ENCODE measurements around the gene INPP5D. TPM values are rescaled to one million over a fixed set of nuclear protein-coding genes. Genes with fewer than 3 reads are reported as not detected.
A peak's percentile ranks its signal among the peaks of the same experiment; 100 is the strongest.

INPP5D gene
- total and polyA plus RNA-seq, 2 donors (not counting 1 experiment from before 2014, with no cell fraction given): 152 to 444 TPM

DNA sequence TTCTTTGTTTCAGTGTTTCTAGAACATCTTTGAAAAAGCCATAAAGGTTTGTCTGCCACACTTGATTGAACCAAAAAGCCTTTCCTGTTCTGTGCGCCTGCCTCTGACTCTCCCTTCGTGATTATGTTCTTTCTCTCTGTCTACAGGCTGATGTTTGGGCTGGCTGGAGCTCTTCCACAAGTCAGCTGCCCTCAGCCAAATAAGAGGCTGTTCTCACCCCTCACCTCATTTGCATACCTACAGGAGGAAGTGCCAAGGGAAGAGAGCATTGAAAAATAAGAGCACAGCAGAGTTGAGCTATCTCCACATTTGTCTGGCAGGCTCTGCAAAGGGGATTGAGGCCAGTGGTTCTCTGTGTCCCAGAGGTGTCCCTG, 15.8 kb downstream of the INPP5D start:
- H3K9me3 Mint-ChIP-seq (ENCODE audit: insufficient read depth): no peaks in the 10 kb centered on the region
- ATAC-seq (ENCODE audit: low read depth) (peak; percentile 83), DNase-seq (peak; percentile 86)
- Histone ChIP-seq H3K27me3 (replicated peaks in 1 of 4; ENCODE audit: control extremely low read depth in 1 of 4, control insufficient read depth in 3 of 4, insufficient read depth in 4 of 4, low read length in 3 of 4) (no peaks in the 10 kb centered on the region), H3K36me3 (replicated peaks in 1 of 2; ENCODE audit: control extremely low read depth in 1 of 2, control insufficient read depth in 1 of 2, extremely low read depth in 1 of 2, insufficient read depth in 2 of 2, low read length in 1 of 2) (peaks cover 12 to 66% of the 10 kb centered on the region in 2 experiments), H3K27ac (ENCODE audit: low read length in 2 of 2) (peak overlapping the region; percentile 77 to 87), H2AFZ (ENCODE audit: insufficient read depth, low read depth, low read length, poor library complexity, severe bottlenecking) (no peak overlapping the region), H3K4me1 (ENCODE audit: control insufficient read depth in 2 of 2, insufficient read depth in 2 of 2, low read length in 2 of 2) (peaks cover 91% of the 10 kb centered on the region in 2 donors), H3K9me3 (ENCODE audit: control extremely low read depth in 1 of 3, control insufficient read depth in 2 of 3, insufficient read depth in 1 of 3, low read length in 2 of 3) (peaks cover 0 to 3% (median 0%) of the 10 kb centered on the region in 3 donors), H3K4me2 (replicated peaks; ENCODE audit: low read depth, low read length, poor library complexity, severe bottlenecking) (peak overlapping the region; percentile 81), H3K9ac (ENCODE audit: low read length) (peak overlapping the region; percentile 52), H4K20me1 (ENCODE audit: control insufficient read depth, insufficient read depth, low read length, poor library complexity, severe bottlenecking) (peaks cover 11% of the 10 kb centered on the region), H3K4me3 (ENCODE audit: control extremely low read depth in 1 of 5, extremely low read depth in 1 of 5, insufficient read depth in 1 of 5, low read depth in 2 of 5, low read length in 4 of 5) (peak overlapping the region; percentile 8 to 53 (median 35)), H3K79me2 (ENCODE audit: control insufficient read depth, insufficient read depth, low read length) (peaks cover 94% of the 10 kb centered on the region)
- intact Hi-C loops (cut with micrococcal nuclease): loop anchor here (1.0 to 2.0 kb wide), 4 partner anchors 8 to 175 kb away; partner anchors contain the start of gene ATG16L1
- no peak overlapping the region for H3K27ac Mint-ChIP-seq
- H3K4me1 Mint-ChIP-seq: peaks cover 50% of the 10 kb centered on the region
- POLR2A ChIA-PET: interaction anchor here (0.5 to 2.7 kb wide), 7 partner anchors 9 to 49 kb away, joined by 4 to 38 read pairs (median 5); partner anchors contain the start of gene INPP5D
- CTCF ChIA-PET: interaction anchor here (0.9 to 2.5 kb wide), 12 partner anchors 9 to 175 kb away, joined by 3 to 25 read pairs (median 5); partner anchors contain the start of genes ATG16L1 and INPP5D
- no peak overlapping the region for H3K4me3 Mint-ChIP-seq
- no peaks in the 10 kb centered on the region for H3K27me3 Mint-ChIP-seq
- WGBS (ENCODE audit: insufficient coverage): no CpG with 5 or more reads among the region's 2 CpGs
- TF ChIP-seq, protein P1, sequence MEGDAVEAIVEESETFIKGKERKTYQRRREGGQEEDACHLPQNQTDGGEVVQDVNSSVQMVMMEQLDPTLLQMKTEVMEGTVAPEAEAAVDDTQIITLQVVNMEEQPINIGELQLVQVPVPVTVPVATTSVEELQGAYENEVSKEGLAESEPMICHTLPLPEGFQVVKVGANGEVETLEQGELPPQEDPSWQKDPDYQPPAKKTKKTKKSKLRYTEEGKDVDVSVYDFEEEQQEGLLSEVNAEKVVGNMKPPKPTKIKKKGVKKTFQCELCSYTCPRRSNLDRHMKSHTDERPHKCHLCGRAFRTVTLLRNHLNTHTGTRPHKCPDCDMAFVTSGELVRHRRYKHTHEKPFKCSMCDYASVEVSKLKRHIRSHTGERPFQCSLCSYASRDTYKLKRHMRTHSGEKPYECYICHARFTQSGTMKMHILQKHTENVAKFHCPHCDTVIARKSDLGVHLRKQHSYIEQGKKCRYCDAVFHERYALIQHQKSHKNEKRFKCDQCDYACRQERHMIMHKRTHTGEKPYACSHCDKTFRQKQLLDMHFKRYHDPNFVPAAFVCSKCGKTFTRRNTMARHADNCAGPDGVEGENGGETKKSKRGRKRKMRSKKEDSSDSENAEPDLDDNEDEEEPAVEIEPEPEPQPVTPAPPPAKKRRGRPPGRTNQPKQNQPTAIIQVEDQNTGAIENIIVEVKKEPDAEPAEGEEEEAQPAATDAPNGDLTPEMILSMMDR (IDR thresholded peaks at IDR 0.05): no peak
- no peak for TF ChIP-seq EZH2 (IDR thresholded peaks at IDR 0.05; ENCODE audit: borderline replicate concordance, insufficient read depth, low read depth, low read length, poor library complexity, severe bottlenecking)

DNA sequence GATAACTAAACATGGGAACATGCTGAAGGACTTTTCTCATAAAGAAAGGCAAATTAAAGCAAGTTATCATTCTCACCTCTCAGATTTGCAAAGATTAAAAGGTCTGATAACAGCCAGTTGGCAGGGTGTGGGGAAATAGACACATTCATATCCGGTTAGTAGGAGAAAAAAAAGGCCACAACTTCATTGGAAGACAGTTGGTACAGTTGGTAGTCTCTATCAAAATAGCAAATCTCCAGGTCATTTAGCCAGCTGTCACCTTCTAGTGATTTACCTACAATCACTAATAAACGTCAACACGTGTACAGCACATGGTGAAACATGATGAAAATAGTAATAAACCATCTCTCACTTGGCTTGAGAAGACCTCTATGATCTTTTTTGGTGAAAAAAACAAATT, 16.6 kb downstream of the INPP5D start:
- no CpG with 5 or more reads among the region's 3 CpGs for WGBS (ENCODE audit: insufficient coverage)
- H4K20me1 ChIP-seq (ENCODE audit: control insufficient read depth, insufficient read depth, low read length, poor library complexity, severe bottlenecking): peaks cover 10% of the 10 kb centered on the region
- Mint-ChIP-seq H3K4me1 (peaks cover 53% of the 10 kb centered on the region), H3K27me3 (no peaks in the 10 kb centered on the region), H3K9me3 (ENCODE audit: insufficient read depth) (no peaks in the 10 kb centered on the region), H3K27ac (no peak overlapping the region), H3K4me3 (no peak overlapping the region)
- no peak overlapping the region for H2AFZ ChIP-seq (ENCODE audit: insufficient read depth, low read depth, low read length, poor library complexity, severe bottlenecking)
- H3K4me3 ChIP-seq (ENCODE audit: control extremely low read depth in 1 of 5, extremely low read depth in 1 of 5, insufficient read depth in 1 of 5, low read depth in 2 of 5, low read length in 4 of 5): peak overlapping the region in 2 of 5 experiments; percentile 50 to 53
- DNase-seq (no peak), ATAC-seq (ENCODE audit: low read depth) (no peak)
- peak overlapping the region; percentile 81 for H3K4me2 ChIP-seq (replicated peaks; ENCODE audit: low read depth, low read length, poor library complexity, severe bottlenecking)
- TF ChIP-seq, protein P1 (IDR thresholded peaks at IDR 0.05): no peak
- TF ChIP-seq EZH2 (IDR thresholded peaks at IDR 0.05; ENCODE audit: borderline replicate concordance, insufficient read depth, low read depth, low read length, poor library complexity, severe bottlenecking): no peak
- H3K79me2 ChIP-seq (ENCODE audit: control insufficient read depth, insufficient read depth, low read length): peaks cover 94% of the 10 kb centered on the region
- H3K4me1 ChIP-seq (ENCODE audit: control insufficient read depth in 2 of 2, insufficient read depth in 2 of 2, low read length in 2 of 2): peaks cover 93 to 96% of the 10 kb centered on the region in 2 donors
- H3K9me3 ChIP-seq (ENCODE audit: control extremely low read depth in 1 of 3, control insufficient read depth in 2 of 3, insufficient read depth in 1 of 3, low read length in 2 of 3): peaks cover 0 to 3% (median 0%) of the 10 kb centered on the region in 3 donors
- ChIA-PET POLR2A (interaction anchor here (1.3 to 2.7 kb wide), 4 partner anchors 8 to 24 kb away, joined by 4 to 38 read pairs (median 16); partner anchors contain the start of gene INPP5D), CTCF (interaction anchor here (1.3 to 2.5 kb wide), 8 partner anchors 8 to 32 kb away, joined by 3 to 25 read pairs (median 12); partner anchors contain the start of gene INPP5D)
- peak overlapping the region; percentile 52 for H3K9ac ChIP-seq (ENCODE audit: low read length)
- intact Hi-C loops (cut with micrococcal nuclease): loop anchor here (1.0 to 2.0 kb wide), 3 partner anchors 15 to 174 kb away; partner anchors contain the start of gene ATG16L1
- H3K27me3 ChIP-seq (replicated peaks in 1 of 4; ENCODE audit: control extremely low read depth in 1 of 4, control insufficient read depth in 3 of 4, insufficient read depth in 4 of 4, low read length in 3 of 4): no peaks in the 10 kb centered on the region
- peak overlapping the region; percentile 77 to 87 for H3K27ac ChIP-seq (ENCODE audit: low read length in 2 of 2)
- peaks cover 11 to 66% of the 10 kb centered on the region in 2 experiments for H3K36me3 ChIP-seq (replicated peaks in 1 of 2; ENCODE audit: control extremely low read depth in 1 of 2, control insufficient read depth in 1 of 2, extremely low read depth in 1 of 2, insufficient read depth in 2 of 2, low read length in 1 of 2)
